ENCODE results near the gene LRRC66.

The LRRC66 gene

GRCh38 chr4:52019936-52020657 is at the start of gene LRRC66:
LRRC66 (minus strand) TSS chr4:52020363; CDS start chr4:52017613, 2,750 bp downstream.
- Histone ChIP-seq H3K9me3 (ENCODE audit: control insufficient read depth, insufficient read depth, low read length) (no peaks in the 10 kb centered on the region), H3K4me1 (ENCODE audit: control insufficient read depth, insufficient read depth, low read length) (peaks cover 4% of the 10 kb centered on the region; the same call in 1 of the 2 replicates), H3K4me3 (ENCODE audit: low read depth, low read length) (no peak within 1 kb of the TSS), H3K9ac (ENCODE audit: low read depth, low read length) (no peak within 1 kb of the TSS), H3K27ac (ENCODE audit: low read depth, low read length) (no peak within 1 kb of the TSS), H3K36me3 (ENCODE audit: control insufficient read depth, insufficient read depth, low read length) (peaks cover 29% of the 10 kb centered on the region), H3K27me3 (ENCODE audit: control insufficient read depth, insufficient read depth, low read length) (no peaks in the 10 kb centered on the region)

- Histone ChIP-seq H3K9ac (ENCODE audit: low read depth, low read length) (no peak overlapping the region), H3K36me3 (ENCODE audit: control insufficient read depth, insufficient read depth, low read length) (no peaks in the 10 kb centered on the region), H3K4me1 (ENCODE audit: control insufficient read depth, insufficient read depth, low read length) (no peaks in the 10 kb centered on the region), H3K27me3 (ENCODE audit: control insufficient read depth, insufficient read depth, low read length) (no peaks in the 10 kb centered on the region), H3K9me3 (ENCODE audit: control insufficient read depth, insufficient read depth, low read length) (no peaks in the 10 kb centered on the region), H3K4me3 (ENCODE audit: low read depth, low read length) (no peak overlapping the region), H3K27ac (ENCODE audit: low read depth, low read length) (no peak overlapping the region)
Measured at GRCh38 chr4:52069571-52069970, 49.4 kb upstream of the LRRC66 start.

GRCh38 chr4:52059372-52059771 is 39.2 kb upstream of the LRRC66 start:
- H3K9ac ChIP-seq (ENCODE audit: low read depth, low read length) = no peak overlapping the region
- H3K27me3 ChIP-seq (ENCODE audit: control insufficient read depth, insufficient read depth, low read length) = no peaks in the 10 kb centered on the region
- H3K4me3 ChIP-seq (ENCODE audit: low read depth, low read length) = no peak overlapping the region
- no peak overlapping the region for H3K27ac ChIP-seq (ENCODE audit: low read depth, low read length)
- no peaks in the 10 kb centered on the region for H3K36me3 ChIP-seq (ENCODE audit: control insufficient read depth, insufficient read depth, low read length)
- H3K4me1 ChIP-seq (ENCODE audit: control insufficient read depth, insufficient read depth, low read length) = no peaks in the 10 kb centered on the region
- H3K9me3 ChIP-seq (ENCODE audit: control insufficient read depth, insufficient read depth, low read length) = no peaks in the 10 kb centered on the region

GRCh38 chr4:52058275-52058674 is 38.1 kb upstream of the LRRC66 start:
- Histone ChIP-seq H3K36me3 (ENCODE audit: control insufficient read depth, insufficient read depth, low read length) (no peaks in the 10 kb centered on the region), H3K9ac (ENCODE audit: low read depth, low read length) (no peak overlapping the region), H3K9me3 (ENCODE audit: control insufficient read depth, insufficient read depth, low read length) (no peaks in the 10 kb centered on the region), H3K4me1 (ENCODE audit: control insufficient read depth, insufficient read depth, low read length) (no peaks in the 10 kb centered on the region; the same call in 1 of the 2 replicates), H3K27me3 (ENCODE audit: control insufficient read depth, insufficient read depth, low read length) (peaks cover 4% of the 10 kb centered on the region), H3K27ac (ENCODE audit: low read depth, low read length) (no peak overlapping the region), H3K4me3 (ENCODE audit: low read depth, low read length) (no peak overlapping the region)

GRCh38 chr4:52057196-52057595 is 37.0 kb upstream of the LRRC66 start:
- Histone ChIP-seq H3K27ac (ENCODE audit: low read depth, low read length) (no peak overlapping the region), H3K36me3 (ENCODE audit: control insufficient read depth, insufficient read depth, low read length) (no peaks in the 10 kb centered on the region), H3K4me3 (ENCODE audit: low read depth, low read length) (no peak overlapping the region), H3K4me1 (ENCODE audit: control insufficient read depth, insufficient read depth, low read length) (peaks cover 11% of the 10 kb centered on the region), H3K27me3 (ENCODE audit: control insufficient read depth, insufficient read depth, low read length) (peaks cover 7% of the 10 kb centered on the region), H3K9me3 (ENCODE audit: control insufficient read depth, insufficient read depth, low read length) (no peaks in the 10 kb centered on the region), H3K9ac (ENCODE audit: low read depth, low read length) (no peak overlapping the region)

- Histone ChIP-seq H3K4me3 (ENCODE audit: low read depth, low read length) (no peak overlapping the region), H3K4me1 (ENCODE audit: control insufficient read depth, insufficient read depth, low read length) (peaks cover 16% of the 10 kb centered on the region), H3K9ac (ENCODE audit: low read depth, low read length) (no peak overlapping the region), H3K36me3 (ENCODE audit: control insufficient read depth, insufficient read depth, low read length) (no peaks in the 10 kb centered on the region), H3K27ac (ENCODE audit: low read depth, low read length) (no peak overlapping the region), H3K9me3 (ENCODE audit: control insufficient read depth, insufficient read depth, low read length) (no peaks in the 10 kb centered on the region), H3K27me3 (ENCODE audit: control insufficient read depth, insufficient read depth, low read length) (peaks cover 24% of the 10 kb centered on the region)
Measured at GRCh38 chr4:52054254-52054653, 34.1 kb upstream of the LRRC66 start.

GRCh38 chr4:52052475-52052780 is 32.3 kb upstream of the LRRC66 start:
- H3K27ac ChIP-seq (ENCODE audit: low read depth, low read length) = no peak overlapping the region
- H3K9ac ChIP-seq (ENCODE audit: low read depth, low read length) = no peak overlapping the region
- H3K4me3 ChIP-seq (ENCODE audit: low read depth, low read length) = peak overlapping the region; percentile 85
- H3K9me3 ChIP-seq (ENCODE audit: control insufficient read depth, insufficient read depth, low read length) = no peaks in the 10 kb centered on the region
- peaks cover 18% of the 10 kb centered on the region for H3K4me1 ChIP-seq (ENCODE audit: control insufficient read depth, insufficient read depth, low read length)
- H3K27me3 ChIP-seq (ENCODE audit: control insufficient read depth, insufficient read depth, low read length) = peaks cover 24% of the 10 kb centered on the region
- H3K36me3 ChIP-seq (ENCODE audit: control insufficient read depth, insufficient read depth, low read length) = no peaks in the 10 kb centered on the region

GRCh38 chr4:52051615-52052474 is 31.7 kb upstream of the LRRC66 start:
- Histone ChIP-seq H3K27ac (ENCODE audit: low read depth, low read length) (peak overlapping the region; percentile 81), H3K27me3 (ENCODE audit: control insufficient read depth, insufficient read depth, low read length) (peaks cover 24% of the 10 kb centered on the region), H3K36me3 (ENCODE audit: control insufficient read depth, insufficient read depth, low read length) (no peaks in the 10 kb centered on the region), H3K4me3 (ENCODE audit: low read depth, low read length) (peak overlapping the region; percentile 85), H3K4me1 (ENCODE audit: control insufficient read depth, insufficient read depth, low read length) (peaks cover 18% of the 10 kb centered on the region), H3K9ac (ENCODE audit: low read depth, low read length) (peak overlapping the region; percentile 66), H3K9me3 (ENCODE audit: control insufficient read depth, insufficient read depth, low read length) (no peaks in the 10 kb centered on the region)

GRCh38 chr4:52051213-52051614 is 31.1 kb upstream of the LRRC66 start, which contains the start of gene SPATA18:
SPATA18 (plus strand) TSS chr4:52051304; CDS start chr4:52051705, 401 bp downstream.
- Histone ChIP-seq H3K9me3 (ENCODE audit: control insufficient read depth, insufficient read depth, low read length) (no peaks in the 10 kb centered on the region), H3K9ac (ENCODE audit: low read depth, low read length) (peak within 1 kb of the TSS; percentile 66), H3K27me3 (ENCODE audit: control insufficient read depth, insufficient read depth, low read length) (peaks cover 24% of the 10 kb centered on the region), H3K4me1 (ENCODE audit: control insufficient read depth, insufficient read depth, low read length) (peaks cover 18% of the 10 kb centered on the region), H3K36me3 (ENCODE audit: control insufficient read depth, insufficient read depth, low read length) (no peaks in the 10 kb centered on the region), H3K27ac (ENCODE audit: low read depth, low read length) (peak within 1 kb of the TSS; percentile 81), H3K4me3 (ENCODE audit: low read depth, low read length) (peak within 1 kb of the TSS; percentile 85)

- Histone ChIP-seq H3K4me3 (ENCODE audit: low read depth, low read length) (no peak overlapping the region), H3K9me3 (ENCODE audit: control insufficient read depth, insufficient read depth, low read length) (no peaks in the 10 kb centered on the region), H3K36me3 (ENCODE audit: control insufficient read depth, insufficient read depth, low read length) (no peaks in the 10 kb centered on the region), H3K4me1 (ENCODE audit: control insufficient read depth, insufficient read depth, low read length) (peaks cover 18% of the 10 kb centered on the region), H3K27me3 (ENCODE audit: control insufficient read depth, insufficient read depth, low read length) (peaks cover 24% of the 10 kb centered on the region), H3K9ac (ENCODE audit: low read depth, low read length) (no peak overlapping the region), H3K27ac (ENCODE audit: low read depth, low read length) (no peak overlapping the region)
Measured at GRCh38 chr4:52049266-52049665, 29.1 kb upstream of the LRRC66 start.

- Histone ChIP-seq H3K36me3 (ENCODE audit: control insufficient read depth, insufficient read depth, low read length) (no peaks in the 10 kb centered on the region), H3K27me3 (ENCODE audit: control insufficient read depth, insufficient read depth, low read length) (peaks cover 21% of the 10 kb centered on the region), H3K4me1 (ENCODE audit: control insufficient read depth, insufficient read depth, low read length) (0 out of 2 replicates have a peak, but pooled peaks cover 2% of the 10 kb centered on the region), H3K9ac (ENCODE audit: low read depth, low read length) (no peak overlapping the region), H3K9me3 (ENCODE audit: control insufficient read depth, insufficient read depth, low read length) (no peaks in the 10 kb centered on the region), H3K27ac (ENCODE audit: low read depth, low read length) (no peak overlapping the region), H3K4me3 (ENCODE audit: low read depth, low read length) (no peak overlapping the region)
Measured at GRCh38 chr4:52045028-52045427, 24.9 kb upstream of the LRRC66 start.

All from HUES48 (cell line).